GM21390 (cell line): ENCODE measurements around the gene PUS1.
"Not testable (repeated sequence)": the region's sequence is repeated elsewhere in the genome, so short reads cannot be mapped to it uniquely, and the experiment has no call there.

Source experiments
- ATAC-seq: cut with Tn5 transposase; IDR thresholded peaks from one replicate; pipeline ENCODE4 v1.9.1; 2021; ENCODE audit not compliant: unreplicated experiment

Gene PUS1

DNA sequence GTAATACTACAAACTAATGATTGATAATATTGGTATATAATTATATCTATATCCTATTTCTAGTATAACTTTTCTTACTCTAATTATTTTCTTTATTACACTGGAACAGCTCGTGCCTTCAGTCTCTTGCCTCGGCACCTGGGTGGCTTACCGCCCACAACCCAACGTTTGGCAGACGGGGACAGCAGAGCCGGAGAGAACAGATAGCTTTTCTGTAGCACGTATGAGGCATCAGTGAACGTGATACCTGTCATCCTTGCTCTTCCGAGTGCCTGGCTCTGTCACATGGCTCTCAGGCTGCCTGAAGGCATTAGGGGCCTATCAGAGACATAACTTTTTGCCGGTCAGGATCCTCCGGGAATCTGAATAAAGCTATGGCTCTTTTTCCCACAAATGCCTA, 5.5 kb downstream of the PUS1 start:
- ATAC-seq, result no peak

DNA sequence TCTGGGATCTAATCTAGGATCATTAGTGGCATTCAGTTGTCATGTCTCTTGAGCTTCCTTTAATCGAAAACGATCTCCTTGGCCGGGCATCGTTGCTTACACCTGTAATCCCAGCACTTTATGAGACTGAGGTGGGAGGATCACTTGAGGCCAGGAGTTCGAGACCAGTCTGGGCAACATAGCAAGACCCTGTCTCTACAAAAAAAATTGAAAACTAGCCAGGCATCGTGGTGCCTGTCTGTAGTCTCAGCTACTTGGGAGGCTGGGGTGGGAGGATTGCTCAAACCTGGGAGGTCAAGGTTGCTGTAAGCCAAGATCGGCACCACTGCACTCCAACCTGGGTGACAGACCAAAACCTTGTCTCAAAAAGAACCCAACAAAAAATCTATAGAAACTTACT, 9.0 kb downstream of the PUS1 start:
- ATAC-seq, result no peak

DNA sequence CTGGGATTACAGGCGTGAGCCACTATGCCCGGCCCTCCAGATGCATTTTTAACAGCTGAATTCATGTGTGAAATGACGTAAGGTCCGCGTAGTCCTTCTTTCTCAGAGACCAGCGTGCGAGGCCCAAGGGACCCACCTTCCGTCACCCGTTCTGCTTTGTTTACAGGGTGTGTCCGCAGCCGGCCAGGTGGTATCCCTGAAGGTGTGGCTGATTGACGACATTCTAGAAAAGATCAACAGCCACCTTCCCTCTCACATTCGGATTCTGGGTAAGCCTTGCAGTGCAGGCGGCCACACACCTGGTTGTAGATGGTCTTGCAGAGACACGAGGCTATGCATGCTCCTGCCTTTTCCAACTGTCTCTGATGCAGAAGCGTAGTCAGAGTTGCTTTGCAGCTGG, 9.9 kb downstream of the PUS1 start:
- no peak for ATAC-seq

DNA sequence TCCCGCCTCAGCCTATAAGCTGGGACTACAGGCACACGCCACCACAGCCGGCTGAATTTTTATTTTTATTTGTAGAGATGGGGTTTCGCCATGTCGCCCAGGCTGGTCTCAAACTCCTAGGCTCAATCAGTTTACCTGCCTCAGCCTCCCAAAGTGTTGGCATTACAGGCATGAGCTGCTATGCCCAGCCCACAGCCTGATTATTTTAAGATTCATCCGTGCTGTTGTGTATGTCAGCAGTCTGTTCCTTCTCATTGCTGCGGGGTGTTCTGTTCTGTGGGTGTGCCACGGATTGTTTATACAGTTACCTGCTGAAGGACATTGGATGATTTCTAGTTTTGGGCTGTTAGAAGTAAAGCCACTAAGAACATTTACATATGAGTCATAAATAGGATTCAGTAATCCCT, 11.1 kb downstream of the PUS1 start:
- ATAC-seq, result no peak

GRCh38 chr12:131941116-131941986, 12.3 kb downstream of the PUS1 start:
- no peak for ATAC-seq

GRCh38 chr12:131941987-131942341, 12.9 kb downstream of the PUS1 start:
- ATAC-seq, result no peak

GRCh38 chr12:131942671-131943070, 13.6 kb downstream of the PUS1 start:
- ATAC-seq, result no peak

GRCh38 chr12:131943389-131943788, 14.3 kb downstream of the PUS1 start:
- no peak for ATAC-seq

DNA sequence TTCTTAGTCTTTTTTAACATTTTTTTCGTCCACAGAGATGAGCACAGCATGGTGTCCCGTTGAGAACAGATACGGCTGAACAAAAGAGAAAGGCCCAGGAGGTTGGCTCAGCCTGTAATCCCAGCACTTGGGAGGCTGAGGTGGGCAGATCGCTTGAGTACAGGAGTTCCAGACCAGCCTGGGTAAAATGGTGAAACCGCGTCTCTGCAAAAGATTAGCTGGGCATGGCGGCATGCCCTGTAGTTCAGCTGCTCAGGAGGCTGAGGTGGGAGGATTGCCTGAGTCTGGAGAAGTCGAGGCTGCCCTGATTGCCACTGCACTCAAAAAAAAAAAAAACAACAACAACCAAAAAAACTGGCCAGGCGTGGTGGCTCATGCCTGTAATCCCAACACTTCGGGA, 14.8 kb downstream of the PUS1 start:
- no peak for ATAC-seq

GRCh38 chr12:131944601-131945251, 15.7 kb downstream of the PUS1 start:
- ATAC-seq, result no peak

DNA sequence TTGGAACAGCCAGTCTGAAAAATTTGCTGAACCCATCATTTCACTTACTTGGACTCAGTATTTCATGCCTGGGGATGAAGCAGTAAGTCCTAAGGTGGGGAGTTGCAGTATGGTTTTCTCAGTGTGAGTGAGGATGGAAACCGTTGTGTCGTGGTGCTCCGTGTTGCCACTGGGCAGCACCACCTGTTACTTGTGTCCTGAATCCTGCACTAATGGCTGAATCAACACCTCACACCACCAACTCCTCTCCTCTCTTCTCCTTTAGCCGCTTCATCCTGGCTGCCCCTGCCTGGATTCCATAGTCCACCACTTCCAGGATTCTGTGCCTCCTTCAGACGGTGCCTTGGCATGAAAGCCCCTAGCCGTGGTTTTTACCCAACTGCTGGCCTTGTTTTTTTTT, 17.7 kb downstream of the PUS1 start:
- ATAC-seq, result no peak

DNA sequence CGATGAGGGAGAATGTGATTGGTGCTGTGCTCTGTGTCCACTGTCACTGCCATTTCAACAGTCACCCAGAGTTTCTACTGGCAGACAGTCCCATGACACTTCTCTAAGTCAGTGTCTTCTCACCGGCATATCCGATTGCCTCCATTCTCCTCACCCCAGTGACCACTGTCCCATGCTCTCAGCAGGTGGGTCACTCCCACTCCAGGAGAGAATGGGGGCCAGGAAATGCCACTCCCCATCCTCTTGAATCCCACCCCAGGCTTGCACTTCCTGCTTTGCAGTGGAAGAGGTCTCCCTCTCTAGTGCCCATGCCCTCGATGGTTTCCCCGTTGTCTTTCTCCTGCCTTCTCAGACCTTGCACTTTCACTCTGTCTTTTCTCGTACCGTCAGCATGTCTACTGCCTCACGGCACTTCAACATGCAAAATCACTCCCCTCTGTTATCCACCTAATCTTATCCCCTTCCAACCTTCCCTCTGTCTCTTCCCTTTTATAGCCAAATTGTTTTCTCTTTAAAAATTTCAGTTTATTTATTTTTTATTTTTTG, 18.5 kb downstream of the PUS1 start:
- ATAC-seq, result no peak

- ATAC-seq, result no peak
Observed at GRCh38 chr12:131948166-131948712, 19.2 kb downstream of the PUS1 start.

GRCh38 chr12:131948713-131949430, 19.8 kb downstream of the PUS1 start:
- ATAC-seq, result not testable (repeated sequence)

DNA sequence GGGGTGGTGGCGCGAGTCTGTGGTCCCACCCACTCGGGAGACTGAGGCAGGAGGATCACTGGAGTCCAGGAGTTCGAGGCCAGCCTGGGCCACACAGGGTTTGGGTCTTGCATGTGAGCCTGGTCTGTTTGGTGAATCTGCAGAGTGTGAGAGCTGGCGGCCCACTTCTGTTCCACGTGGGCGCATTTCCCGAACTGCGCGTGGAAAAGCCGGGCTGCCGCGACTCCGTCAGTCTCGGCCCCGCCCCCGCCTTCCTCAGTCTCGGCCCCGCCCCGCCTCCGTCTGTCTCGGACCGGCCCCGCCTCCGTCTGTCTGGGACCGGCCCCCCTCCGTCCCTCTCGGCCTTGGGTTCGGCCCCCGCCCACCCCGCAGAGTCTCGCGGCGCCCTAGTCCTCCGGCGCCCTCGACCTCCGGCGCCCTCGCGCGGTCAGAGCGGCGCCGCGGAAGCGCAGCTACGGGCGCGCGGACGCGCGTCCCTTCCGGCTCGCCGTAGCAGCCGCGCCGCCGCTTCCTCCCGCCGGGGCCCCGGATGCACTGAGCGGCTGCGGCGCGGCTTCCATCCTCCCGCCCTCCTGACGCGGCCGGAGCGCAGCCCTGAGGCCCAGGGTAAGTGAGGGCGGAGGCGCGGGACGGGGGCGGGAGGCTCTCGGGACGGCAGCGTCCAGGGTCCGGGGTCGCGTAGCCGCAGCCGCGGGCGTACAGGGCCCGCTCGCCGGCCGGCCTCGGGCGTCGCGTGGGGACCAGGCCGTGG, 20.5 kb downstream of the PUS1 start, which contains the start of gene EP400:
Gene EP400 (plus strand): TSS at position 512 of the 751 bp plus-strand sequence. CDS start 10,678 bp downstream, outside the sequence.
- peak; percentile 82 for ATAC-seq

DNA sequence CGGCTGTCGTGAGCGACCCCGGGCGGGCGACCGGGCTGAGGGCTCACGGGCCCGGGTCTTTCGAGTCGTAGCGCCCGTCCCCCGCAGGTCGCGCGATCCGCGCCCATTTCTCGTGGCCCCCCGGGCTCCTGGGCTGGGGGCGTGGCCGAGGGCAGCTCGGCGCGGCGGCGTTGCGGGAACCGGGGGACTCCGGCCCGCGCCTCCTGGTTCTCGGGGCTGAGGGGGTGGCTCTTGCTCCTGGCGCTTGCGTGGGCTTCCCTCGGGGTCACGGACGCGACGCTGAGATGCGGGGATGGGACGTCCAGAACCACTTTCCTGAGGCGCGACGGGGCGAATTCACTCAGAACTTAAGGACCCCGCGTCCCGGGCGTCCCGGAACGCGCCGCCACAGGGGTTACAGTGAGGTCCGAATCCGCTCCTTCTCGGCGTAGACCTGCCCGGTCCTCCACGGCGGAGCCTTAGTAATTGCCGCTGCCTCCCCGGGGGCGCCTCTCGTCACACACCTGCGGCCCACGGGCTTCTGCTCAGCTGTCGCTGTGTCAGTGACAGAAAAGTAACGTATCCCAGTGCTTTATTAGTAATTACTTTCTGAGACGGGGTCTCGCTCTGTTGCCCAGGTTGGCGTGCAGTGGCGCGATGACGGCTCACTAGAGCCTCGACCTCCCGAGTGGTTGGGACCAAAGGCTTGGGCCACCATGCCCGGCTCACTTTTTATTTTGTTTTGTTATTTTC, 21.3 kb downstream of the PUS1 start:
- ATAC-seq, result peak; percentile 35

DNA sequence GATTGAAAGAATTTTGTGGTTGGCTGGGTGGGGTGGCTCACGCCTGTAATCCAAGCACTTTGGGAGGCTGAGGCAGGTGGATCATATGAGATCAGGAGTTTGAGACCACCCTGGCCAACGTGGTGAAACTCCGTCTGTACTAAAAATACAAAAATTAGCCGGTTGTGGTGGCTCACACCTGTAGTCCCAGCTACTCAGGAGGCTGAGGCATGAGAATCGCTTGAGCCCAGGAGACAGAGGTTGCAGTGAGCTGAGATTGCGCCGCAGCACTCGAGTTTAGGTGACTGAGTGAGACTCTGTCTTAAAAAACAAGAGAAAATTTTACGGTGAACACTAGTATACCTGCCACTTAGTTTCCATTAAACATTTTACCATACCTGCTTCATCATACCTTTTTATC, 24.7 kb downstream of the PUS1 start:
- not testable (repeated sequence) for ATAC-seq

DNA sequence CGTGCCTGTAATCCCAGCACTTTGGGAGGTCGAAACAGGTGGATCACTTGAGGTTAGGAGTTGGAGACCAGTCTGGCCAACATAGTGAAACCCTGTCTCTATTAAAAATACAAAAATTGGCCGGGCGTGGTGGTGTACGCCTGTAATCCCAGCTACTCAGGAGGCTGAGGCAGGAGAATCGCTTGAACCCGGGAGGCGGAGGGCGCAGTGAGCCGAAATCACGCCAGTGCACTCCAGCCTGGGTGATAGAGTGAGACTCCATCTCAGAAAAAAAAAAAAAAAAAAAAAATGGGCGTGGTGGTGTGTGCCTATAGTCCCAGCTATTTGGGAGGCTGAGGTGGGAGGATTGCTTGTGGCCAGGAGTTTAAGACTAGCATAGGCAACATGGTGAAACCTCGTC, 25.4 kb downstream of the PUS1 start:
- not testable (repeated sequence) for ATAC-seq

DNA sequence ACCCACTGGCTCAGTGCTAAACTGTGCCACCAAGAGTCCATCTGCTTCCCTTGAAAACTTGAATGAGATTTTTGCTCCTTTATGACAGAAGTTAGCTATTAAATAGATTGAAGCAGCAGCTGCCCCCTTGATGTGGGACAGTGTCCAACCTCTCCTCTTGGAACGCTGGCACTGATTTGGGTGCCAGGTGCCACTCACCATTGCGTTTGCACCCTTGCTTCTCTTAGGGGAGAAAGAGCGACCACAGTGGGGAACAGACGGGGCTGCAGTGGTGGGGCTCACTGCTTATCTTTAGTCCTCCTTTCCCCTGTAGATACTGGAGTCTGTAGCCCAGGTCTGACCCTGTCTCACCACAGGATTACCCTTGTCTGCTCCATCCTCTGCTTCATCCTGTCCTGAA, 30.0 kb downstream of the PUS1 start:
- ATAC-seq, result no peak
